KBM-7 (cell line): ENCODE data around the gene SLC34A2.

ENCODE experiments used
- DNase-seq: peaks from one replicate; pipeline ENCODE4 v3.0.0-alpha.2; 2015
- in situ Hi-C: fragments of 300-500 bp; cut with MboI; formaldehyde crosslinking; loops from 2 replicates; pipeline ENCODE4 v1.14.3; 2020; ENCODE audit warnings: low sequenced_read_pairs, low pct_unique_long_range_greater_than_20kb, mixed read lengths

Gene SLC34A2

DNA sequence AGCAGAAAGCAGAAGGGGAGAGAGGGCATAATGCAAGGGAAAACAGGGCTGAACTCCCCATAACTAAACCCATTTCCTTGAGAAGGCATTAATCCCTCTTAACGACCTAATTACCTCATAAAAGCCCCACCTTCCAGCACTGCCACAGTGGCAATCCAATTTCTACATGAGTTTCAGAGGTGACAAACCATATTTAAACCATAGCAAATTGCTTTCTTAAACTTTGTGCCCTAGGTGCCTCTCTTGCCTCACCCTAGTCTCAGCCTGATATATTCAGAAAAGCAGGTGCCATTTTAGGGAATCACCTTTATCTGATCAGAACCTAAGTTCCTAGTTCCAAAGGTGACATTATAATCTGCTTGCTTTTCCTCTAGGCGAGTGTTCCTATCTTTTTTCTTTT is 48.9 kb downstream of the SLC34A2 start:
- in situ Hi-C loops, result no loop called here
- DNase-seq, result no peak

DNA sequence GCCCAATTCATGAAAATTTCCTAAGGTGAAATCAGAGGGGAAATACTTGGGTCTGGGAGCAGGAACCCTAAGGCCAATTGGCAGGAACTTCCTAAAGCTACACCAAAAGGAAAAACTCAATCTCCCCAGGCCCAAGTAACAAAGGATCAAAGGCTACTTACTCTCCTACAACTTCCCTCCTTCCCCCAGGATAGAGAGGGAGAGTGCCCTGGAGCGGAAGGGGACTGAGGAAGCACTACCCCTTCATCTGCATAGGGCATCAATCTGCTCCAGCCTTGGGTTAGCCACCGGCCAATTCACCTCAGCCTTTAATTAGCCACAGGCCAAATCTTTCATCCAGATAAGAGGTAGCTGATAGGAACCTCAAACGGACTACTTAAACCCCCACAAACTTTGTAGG is 55.0 kb downstream of the SLC34A2 start:
- in situ Hi-C loops, result no loop called here

DNA sequence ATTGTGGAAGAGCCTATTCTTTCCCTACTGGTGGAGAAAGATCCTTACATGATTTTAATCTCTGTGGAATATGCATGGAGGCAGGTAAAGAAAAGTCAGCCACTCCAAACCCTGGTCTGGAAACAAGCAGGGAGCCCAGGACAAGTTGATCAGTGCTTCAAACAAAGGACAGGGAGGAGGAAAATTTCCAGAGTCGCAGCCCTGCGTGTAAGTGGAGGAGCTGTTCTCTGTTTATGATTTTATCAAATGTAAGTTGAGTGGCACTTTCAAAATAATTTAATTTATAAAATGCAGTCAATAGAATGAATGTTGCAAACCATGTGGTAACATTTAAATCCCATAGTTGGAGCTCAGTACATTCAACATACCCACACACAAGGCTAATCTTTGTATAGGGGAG is 57.0 kb downstream of the SLC34A2 start:
- DNase-seq, result no peak
- in situ Hi-C loops, result no loop called here

More for the DNA sequence above, 55.0 kb downstream of the SLC34A2 start:
- no peak for DNase-seq

DNA sequence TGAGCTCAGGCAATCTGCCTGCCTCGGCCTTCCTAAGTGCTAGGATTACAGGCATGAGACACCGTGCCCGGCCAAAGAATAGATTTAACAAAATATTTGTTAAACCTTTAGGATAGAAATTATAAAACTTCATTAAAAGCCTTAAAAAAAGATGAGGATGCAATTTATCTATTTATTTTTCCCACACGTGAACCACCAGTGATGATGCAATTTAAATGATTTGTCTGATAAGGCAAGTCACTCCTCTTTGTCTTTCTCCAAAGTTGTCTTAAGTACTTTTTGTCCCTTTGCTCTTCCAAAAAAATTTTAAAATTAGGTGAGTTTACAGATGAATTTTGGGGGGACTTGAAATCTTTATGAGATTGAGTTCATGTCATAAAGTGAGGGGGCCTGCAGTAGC is 58.2 kb downstream of the SLC34A2 start:
- DNase-seq, result no peak
- in situ Hi-C loops, result no loop called here

DNA sequence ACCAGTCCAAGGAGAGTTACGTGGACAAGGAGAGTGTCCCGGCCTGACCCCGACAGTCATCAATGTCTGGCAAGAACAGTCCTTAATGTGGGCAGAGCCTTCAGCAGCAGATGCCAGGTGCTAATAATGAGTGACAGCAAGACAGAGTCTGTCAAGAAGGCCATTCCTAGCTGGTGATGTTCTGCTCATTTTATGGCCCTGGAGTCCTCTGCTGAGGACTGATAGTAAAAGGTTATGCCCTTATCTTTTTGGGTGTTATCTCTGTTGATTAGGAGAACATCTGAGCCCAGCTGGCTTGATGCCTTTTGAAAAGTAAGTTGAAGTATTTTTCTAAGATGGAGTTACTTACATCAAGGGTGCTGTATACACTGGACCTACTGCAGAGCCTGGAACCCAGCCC is 67.3 kb downstream of the SLC34A2 start:
- DNase-seq, result no peak
- in situ Hi-C loops, result no loop called here

DNA sequence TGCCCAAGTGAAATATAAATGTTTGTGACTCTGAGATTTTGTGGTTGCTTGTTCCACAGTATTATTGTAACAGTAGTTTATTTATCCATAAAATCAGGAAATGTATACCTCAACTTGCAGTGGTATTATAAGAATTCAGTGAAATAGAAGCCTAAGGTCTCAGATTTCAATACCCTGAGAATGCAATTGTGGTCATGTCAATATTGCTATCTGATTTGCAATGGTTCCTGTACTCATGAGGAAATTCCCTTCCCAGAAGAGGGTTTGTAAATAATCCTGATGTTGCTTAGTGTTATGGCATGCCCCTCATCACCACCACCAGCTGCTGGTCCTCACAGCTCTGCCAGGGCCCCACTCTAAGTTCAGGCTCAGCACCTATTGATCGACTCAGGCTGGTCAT is 67.8 kb downstream of the SLC34A2 start:
- in situ Hi-C loops, result no loop called here
- DNase-seq, result no peak

DNA sequence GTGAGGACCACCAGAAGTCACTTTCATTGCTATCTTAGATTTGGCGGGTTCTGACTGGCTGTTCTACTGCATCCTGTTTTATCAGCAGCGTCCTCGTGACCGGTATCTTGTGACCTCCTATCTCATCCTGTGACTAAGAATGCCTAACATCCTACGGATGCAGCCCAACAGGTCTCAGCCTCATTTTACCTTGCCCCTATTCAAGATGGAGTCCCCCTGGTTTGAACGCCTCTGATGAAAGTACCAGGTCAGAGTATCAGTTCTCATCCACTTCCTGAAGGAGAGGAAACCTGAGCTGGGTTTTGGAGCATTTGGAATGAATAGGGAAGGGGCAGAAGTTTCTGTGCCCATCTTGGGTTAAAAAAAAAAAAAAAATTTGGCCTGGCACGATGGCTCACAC is 70.2 kb downstream of the SLC34A2 start:
- in situ Hi-C loops, result no loop called here
- DNase-seq, result no peak

DNA sequence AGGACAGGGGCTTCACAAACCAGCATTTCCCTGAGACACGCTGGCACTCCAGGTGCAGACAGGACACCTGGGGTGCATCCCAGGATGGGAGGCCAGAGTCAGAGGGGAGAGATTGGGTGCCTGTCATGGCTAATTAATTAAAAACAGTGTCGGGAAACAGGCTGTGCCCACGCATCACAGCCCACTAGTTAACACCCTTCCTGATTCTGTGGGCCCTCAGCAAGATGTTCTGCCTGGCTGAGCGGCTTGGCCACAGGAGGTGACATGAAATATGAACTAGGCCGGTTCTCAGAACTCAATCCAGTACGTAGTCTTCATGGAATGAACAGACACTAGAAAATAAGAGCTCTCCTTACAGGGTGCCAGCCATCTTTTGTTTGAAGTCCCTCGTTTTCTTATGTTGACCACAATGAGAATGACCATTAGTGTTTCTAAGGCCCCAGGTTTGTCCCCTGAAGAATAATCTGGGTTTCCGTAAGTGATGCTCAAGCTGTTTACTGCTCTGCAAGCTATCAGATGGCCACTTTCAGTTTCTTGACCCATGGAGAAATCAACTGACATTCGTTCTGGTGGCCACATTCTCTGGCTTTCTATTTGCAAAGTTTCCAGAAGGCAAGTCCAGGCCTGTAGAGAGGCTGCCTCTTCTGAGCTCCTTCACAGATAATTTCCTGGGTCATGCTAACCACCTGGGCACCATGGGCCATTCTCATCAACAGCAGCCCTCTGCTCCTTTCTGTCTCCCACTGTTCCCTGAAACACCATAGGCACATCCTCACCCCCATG is 72.3 kb downstream of the SLC34A2 start:
- in situ Hi-C loops, result no loop called here
- no peak for DNase-seq
